Forelimb muscle (tissue), 1 donor: ENCODE data around the gene KCNK3. TPM values are rescaled to one million over a fixed set of nuclear protein-coding genes. Genes with fewer than 3 reads are reported as not detected.

Source experiments
- DNase-seq: peaks from one replicate; pipeline ENCODE4 v3.0.0-alpha.2; 2013; ENCODE audit warnings: low read depth
- polyA plus RNA-seq: library from polyadenylated mRNA; unstranded; fragments of 120-200 nt; gene quantifications from one replicate; pipeline ENCODE4 v1.2.1, GENCODE V29; 2013; ENCODE audit not compliant: insufficient read length

The KCNK3 gene
- polyA plus RNA-seq, 1 donor, result 1.6 TPM

DNA sequence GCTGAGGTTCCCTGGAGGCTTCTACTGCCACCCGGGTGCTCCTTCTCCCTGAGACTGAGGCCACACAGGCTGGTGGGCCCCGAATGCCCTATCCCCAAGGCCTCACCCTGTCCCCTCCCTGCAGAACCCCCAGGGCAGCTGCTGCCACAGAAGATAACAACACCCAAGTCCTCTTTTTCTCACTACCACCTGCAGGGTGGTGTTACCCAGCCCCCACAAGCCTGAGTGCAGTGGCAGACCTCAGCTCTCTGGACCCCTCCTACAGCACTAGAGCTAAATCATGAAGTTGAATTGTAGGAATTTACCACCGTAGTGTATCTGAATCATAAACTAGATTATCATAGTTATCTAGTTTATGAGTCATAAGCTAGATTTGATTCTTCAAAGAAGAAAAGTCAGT, 86.0 kb downstream of the KCNK3 start:
- DNase-seq, result no peak

DNA sequence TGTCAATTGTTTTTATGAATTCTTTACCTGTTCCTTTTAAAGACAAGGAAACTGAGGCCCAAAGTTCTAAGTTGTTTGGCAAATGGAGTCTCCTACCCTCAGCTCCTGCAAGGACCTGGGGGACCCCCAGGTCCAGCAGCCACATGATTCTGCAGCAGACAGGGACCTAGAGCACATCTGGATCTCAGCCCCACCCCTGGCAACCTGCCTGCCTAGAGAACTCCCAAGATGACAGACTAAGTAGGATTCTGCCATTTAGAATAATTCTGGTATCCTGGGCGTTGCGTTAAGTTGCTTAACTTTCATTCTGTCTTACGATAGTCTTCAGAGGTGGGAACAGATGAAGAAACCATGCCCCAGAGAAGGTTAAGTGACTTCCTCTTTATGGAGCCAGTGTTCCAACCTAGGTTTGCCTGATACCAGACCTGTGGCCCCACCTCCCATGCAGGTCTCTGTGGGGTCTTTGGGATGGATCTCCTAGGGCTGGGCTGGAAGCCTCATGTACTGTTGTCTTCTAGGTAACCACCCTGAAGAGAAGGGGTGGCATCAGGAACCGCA, 87.8 kb downstream of the KCNK3 start:
- DNase-seq, result no peak

Other genes starting within 250 kb of the KCNK3 start
- 22.7 TPM for gene OTOF, start 214.6 kb upstream of the KCNK3 start, polyA plus RNA-seq
- gene CIB4, start 51.4 kb upstream of the KCNK3 start, polyA plus RNA-seq, result not detected
- gene SLC35F6, start 71.6 kb downstream of the KCNK3 start, polyA plus RNA-seq, result 9.0 TPM
- gene CENPA, start 93.3 kb downstream of the KCNK3 start, polyA plus RNA-seq, result 3.5 TPM
- gene DPYSL5, start 155.4 kb downstream of the KCNK3 start, polyA plus RNA-seq, result 19.1 TPM